HG02678 (cell line): Measurements from ENCODE around the gene MYO16.
A peak's percentile ranks its signal among the peaks of the same experiment; 100 is the strongest.

Source experiments
- ATAC-seq: cut with Tn5 transposase; IDR thresholded peaks from one replicate; pipeline ENCODE4 v1.9.1; 2021; ENCODE audit warnings: mild to moderate bottlenecking, moderate library complexity; ENCODE audit not compliant: unreplicated experiment

Gene MYO16

DNA sequence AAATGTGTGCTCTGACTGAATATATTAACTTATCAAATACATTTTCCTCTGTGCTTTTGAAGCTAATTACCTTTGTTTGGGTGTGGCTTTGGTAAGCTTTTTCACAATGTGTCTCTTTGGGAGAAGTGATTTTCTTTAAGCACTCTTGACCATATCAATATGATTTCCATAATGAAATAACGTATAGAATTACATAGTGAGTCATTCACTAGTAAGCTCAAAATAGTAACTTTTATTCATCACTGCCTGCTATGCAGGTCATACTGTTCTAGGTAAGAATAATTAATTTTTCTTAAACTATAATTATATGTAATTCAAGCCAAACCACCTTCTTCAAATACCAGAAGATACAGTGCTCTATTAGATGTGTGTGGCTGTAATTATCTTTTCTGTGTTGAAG lies 480.7 kb downstream of the MYO16 start:
- no peak for ATAC-seq

DNA sequence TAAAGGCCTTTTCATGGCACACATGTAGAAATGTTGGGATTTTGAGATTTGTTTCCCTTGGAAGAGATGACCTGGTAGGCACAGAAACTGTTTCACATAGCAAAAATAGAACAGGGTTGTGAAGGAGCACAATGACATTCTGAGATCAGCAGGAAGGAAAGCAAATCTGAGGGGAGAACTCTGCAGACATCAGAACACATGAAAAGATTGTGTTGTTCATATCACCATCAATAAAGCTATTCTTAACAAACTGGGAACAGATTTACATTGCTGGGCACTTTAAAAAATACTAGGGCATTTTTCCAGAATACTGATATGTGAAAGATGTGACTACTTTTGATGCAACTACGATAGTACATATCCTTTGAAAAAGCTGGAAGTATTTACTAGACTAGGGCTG lies 481.7 kb downstream of the MYO16 start:
- no peak for ATAC-seq

DNA sequence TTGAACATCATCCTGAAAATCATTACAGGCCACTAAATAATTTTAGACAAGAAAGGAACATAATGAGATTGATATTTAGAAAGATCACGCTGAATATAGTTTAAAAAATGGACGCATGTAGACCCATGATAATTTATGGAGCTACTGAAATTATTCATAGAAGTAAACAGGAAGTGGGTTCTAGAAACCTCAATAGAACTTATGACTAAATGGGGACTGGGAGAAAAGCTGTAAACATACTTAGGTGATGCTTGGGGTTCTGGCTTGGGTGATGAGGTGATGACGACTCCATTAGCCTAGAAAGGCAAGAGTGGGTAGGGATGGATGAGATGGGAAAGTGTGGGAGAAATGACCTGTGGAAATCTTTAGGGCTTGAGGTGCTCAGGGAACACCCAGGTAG lies 484.0 kb downstream of the MYO16 start:
- ATAC-seq, result no peak

DNA sequence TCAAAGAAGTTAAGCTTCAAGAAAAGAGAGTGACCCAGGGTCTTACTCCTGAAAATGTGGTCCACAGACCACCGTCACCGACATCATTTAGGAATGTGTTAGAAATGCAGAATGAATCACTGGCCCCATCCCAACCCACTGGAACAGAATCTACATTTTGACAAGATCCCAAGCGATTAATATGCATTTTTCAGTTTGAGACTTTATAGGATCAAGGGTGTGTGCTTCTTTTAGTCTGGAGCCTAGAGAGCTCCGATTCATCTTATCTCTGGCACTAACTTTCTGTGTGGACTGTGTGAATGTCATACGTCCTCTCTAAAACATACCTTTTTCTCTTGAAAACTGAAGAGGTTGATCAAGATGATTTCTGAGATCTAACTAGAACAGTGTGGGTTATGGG lies 484.8 kb downstream of the MYO16 start:
- ATAC-seq, result no peak

DNA sequence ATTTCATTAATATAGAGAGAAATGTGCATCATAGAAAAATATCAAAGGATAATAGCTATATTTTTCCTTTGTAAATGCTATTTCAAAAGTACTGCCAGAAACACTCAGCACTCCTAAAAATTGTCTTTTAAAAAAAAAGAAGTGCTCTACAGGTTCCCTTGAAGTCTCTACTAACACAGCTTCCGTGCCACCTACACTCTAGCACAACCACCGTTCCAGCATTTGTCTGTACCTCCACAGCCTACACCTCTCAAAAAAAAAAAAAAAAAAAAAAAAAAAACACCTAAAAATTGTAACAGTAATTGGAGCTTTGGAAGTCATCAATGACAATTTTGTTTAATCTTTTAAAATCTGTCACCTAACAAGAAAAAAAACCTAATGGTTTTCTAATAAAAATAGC lies 485.6 kb downstream of the MYO16 start:
- ATAC-seq, result no peak

DNA sequence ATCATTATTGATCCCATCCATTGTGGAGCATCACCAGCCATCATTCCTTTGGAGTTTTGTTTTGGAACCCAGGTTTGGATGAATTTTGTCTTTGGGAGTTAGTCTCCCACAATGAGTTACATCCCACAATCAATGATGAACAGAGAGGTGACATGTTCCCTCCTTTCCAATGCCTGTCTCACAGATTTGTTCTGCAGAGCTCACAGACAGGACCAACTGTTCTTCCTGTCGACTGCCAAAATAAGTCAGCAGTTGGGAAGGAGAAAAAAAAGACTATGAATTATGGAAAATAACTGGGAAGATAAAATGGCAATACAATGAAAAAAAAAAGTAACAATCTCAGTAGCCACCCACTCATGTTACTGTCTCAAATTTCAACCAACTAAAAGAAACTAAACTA lies 489.1 kb downstream of the MYO16 start:
- ATAC-seq, result no peak

- no peak for ATAC-seq
Observed at GRCh38 chr13:109119896-109120295, 490.5 kb downstream of the MYO16 start.

- ATAC-seq, result no peak
Observed at GRCh38 chr13:109121826-109122225, 492.4 kb downstream of the MYO16 start.

GRCh38 chr13:109123971-109124370 lies 494.6 kb downstream of the MYO16 start:
- no peak for ATAC-seq

GRCh38 chr13:109126178-109126577 lies 496.8 kb downstream of the MYO16 start:
- no peak for ATAC-seq

GRCh38 chr13:109126891-109127641 lies 497.7 kb downstream of the MYO16 start:
- no peak for ATAC-seq

- no peak for ATAC-seq
Observed at GRCh38 chr13:109128121-109128520, 498.7 kb downstream of the MYO16 start.

DNA sequence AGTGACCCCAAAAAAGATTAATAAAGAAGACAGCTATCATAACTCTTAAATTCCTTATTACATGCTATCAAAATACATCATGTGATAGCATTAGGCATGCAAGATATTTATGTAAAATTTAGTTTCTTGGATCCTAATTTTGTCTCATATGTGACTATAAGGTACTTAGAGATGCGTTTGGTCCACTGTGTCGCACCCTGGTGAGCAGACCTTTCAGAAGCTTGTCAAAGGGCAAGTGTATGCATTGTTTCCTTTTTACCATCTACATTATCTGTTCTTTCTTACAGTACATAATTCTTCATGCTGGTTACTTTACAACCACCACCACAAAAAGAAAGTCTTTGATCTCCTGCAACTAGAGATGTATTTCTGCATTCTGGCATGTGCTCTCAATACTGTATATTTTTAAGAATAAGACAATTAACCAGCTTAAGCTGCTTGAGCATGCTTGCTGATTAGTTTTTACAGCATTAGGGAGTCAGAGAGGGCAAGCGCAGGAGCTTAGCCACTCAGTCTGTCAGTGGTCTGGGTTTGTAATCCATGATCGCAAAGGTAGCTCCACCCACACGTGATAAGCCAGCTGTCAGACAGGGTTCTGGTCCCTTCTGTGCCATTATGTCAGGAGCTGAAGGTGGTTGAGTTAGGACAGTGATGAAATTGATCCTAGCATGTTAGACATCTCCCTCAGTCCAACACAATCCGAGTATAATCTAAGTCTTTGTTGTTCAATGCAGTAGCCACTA lies 500.9 kb downstream of the MYO16 start:
- no peak for ATAC-seq

DNA sequence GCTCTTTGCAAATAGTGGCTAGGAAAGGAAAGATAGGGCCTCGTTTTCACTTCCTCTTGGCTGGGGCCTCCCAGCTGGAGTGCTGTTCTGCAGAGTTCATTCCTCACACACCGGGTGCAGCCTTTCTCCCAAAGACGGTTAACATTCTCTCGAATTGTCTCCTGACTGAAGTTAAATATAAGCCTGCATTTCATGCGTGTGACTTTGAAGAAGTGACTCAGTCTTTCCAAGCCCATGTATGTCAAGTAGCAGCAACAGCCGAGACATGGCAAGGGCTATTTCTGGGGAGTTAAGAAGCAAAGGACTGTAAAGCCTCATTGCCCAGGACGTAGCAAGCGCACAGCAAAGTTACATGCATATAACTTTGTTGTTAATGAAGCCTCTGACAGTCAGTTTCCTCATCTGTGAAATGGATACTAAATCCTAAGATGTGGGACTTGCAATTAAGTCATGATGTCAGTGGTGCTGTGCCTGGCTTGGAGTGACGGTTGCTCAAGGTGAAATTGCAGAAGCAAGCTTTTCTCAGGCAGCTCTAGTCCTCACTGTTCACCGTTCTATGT lies 502.4 kb downstream of the MYO16 start:
- peak; percentile 90 for ATAC-seq

GRCh38 chr13:109135018-109135417 lies 505.6 kb downstream of the MYO16 start:
- ATAC-seq, result no peak

DNA sequence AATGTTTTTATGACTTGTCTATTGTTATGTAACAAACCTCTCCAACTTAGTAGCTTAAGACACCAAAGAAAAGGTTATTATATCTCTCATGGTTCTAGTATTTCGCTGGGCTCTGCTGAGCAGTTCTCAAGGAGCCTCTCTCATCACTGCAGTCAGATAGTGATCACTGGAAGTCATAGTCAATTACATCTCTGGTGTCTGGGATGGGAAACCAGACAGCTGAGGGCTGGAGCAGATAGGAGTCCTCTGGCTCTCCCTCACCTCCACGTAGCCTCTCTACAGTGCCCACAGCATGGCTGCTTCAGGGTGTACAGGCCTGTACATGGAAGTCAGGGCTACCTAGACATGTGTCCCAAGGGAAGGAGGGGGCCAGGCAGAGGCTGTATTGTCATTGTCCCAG lies 507.5 kb downstream of the MYO16 start:
- no peak for ATAC-seq

GRCh38 chr13:109139346-109139745 lies 509.9 kb downstream of the MYO16 start:
- no peak for ATAC-seq

DNA sequence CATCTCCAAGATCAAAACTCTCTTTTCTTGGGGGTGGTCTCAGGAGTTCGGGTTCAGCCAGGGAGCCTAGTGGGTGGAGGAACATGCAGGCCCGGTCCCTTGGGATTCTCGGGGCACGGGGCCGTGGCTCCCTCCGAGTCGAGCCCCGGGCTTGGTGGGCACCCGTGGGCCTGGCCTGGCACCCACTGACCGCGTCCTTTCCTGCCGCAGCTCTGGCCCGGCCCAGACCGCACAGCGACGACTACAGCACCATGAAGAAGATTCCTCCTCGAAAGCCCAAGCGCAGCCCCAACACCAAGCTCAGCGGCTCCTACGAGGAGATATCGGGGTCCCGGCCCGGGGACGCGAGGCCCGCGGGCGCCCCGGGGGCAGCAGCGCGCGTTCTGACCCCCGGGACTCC lies 510.6 kb downstream of the MYO16 start:
- no peak for ATAC-seq

- ATAC-seq, result no peak
Observed at GRCh38 chr13:109140479-109141349, 511.3 kb downstream of the MYO16 start.

DNA sequence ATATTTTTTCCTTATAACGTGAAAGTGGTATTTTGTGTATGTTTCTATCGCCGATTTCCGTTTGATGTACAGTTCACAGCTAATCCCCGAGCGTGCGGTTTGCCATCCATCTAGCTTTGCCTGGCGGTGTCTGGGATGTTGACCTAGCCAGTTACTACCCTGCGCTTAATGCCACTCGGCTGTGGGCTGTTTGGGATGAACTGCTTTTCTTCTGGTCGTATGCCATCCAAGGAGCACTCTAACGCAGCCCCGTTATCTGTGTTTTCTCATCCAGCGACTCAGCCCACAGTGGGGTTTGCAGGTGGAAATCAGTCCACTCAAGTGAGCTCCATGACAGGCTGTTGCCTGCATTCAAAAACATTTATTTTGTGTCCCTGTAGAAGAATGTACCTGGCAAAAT lies 512.3 kb downstream of the MYO16 start:
- no peak for ATAC-seq
